Measurements from ENCODE around the gene PHAF1. TPM values are rescaled to one million over a fixed set of nuclear protein-coding genes. Genes with fewer than 3 reads are reported as not detected.

The PHAF1 gene
- total and polyA plus RNA-seq, 2 donors (not counting 1 experiment from before 2014, with no cell fraction given) = 18.3 to 21.5 TPM

DNA sequence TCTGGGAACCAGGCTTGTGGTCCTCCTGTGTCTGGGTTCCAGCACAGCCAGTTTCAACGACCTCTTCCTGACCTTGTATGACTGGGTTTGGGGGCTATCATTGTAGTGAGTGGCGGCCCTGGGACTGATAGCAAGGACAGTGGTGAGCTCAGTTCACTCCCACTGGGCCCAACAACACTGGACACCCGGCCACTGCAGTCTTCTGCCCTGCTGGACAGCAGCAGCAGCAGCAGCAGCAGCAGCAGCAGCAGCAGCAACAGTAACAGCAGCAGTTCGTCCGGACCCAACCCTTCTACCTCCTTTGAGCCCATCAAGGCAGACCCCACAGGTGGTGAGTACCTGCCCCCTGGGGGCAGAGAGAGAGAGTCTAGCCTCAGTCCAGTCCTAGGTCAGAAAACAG, 85.9 kb downstream of the PHAF1 start:
- Histone ChIP-seq H3K27ac (ENCODE audit: insufficient read depth, low read length) (no peak overlapping the region), H3K4me1 (ENCODE audit: control insufficient read depth, extremely low read depth, insufficient read depth, low read length) (peaks cover 19% of the 10 kb centered on the region), H3K36me3 (ENCODE audit: control insufficient read depth, insufficient read depth, low read length) (peaks cover 39% of the 10 kb centered on the region), H4K20me1 (ENCODE audit: control insufficient read depth, extremely low read depth, insufficient read depth, low read length) (no peaks in the 10 kb centered on the region), H2AFZ (ENCODE audit: low read length) (no peak overlapping the region), H3K4me3 (replicated peaks in 1 of 4; ENCODE audit: control extremely low read depth in 1 of 4, insufficient read depth in 1 of 4, low read depth in 3 of 4, low read length in 4 of 4) (no peak overlapping the region), H3K9ac (ENCODE audit: insufficient read depth, low read length) (no peak overlapping the region), H3K4me2 (ENCODE audit: extremely low read depth, insufficient read depth, low read length) (no peak overlapping the region), H3K79me2 (ENCODE audit: control insufficient read depth, insufficient read depth, low read length) (peaks cover 27% of the 10 kb centered on the region), H3K27me3 (ENCODE audit: control insufficient read depth, insufficient read depth, low read length) (no peaks in the 10 kb centered on the region), H3K9me3 (ENCODE audit: control insufficient read depth, insufficient read depth, low read depth, low read length) (no peaks in the 10 kb centered on the region)
- TF ChIP-seq, protein P1, sequence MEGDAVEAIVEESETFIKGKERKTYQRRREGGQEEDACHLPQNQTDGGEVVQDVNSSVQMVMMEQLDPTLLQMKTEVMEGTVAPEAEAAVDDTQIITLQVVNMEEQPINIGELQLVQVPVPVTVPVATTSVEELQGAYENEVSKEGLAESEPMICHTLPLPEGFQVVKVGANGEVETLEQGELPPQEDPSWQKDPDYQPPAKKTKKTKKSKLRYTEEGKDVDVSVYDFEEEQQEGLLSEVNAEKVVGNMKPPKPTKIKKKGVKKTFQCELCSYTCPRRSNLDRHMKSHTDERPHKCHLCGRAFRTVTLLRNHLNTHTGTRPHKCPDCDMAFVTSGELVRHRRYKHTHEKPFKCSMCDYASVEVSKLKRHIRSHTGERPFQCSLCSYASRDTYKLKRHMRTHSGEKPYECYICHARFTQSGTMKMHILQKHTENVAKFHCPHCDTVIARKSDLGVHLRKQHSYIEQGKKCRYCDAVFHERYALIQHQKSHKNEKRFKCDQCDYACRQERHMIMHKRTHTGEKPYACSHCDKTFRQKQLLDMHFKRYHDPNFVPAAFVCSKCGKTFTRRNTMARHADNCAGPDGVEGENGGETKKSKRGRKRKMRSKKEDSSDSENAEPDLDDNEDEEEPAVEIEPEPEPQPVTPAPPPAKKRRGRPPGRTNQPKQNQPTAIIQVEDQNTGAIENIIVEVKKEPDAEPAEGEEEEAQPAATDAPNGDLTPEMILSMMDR (conservative IDR thresholded peaks at IDR 0.05 in 1 of 2, IDR thresholded peaks at IDR 0.05 in 1 of 2; ENCODE audit: low read depth in 1 of 2, low read length in 2 of 2) = no peak
- TF ChIP-seq EZH2 (IDR thresholded peaks at IDR 0.05; ENCODE audit: low read length, missing control alignments) = no peak
- DNase-seq (ENCODE audit: low read depth in 2 of 2) = no peak

DNA sequence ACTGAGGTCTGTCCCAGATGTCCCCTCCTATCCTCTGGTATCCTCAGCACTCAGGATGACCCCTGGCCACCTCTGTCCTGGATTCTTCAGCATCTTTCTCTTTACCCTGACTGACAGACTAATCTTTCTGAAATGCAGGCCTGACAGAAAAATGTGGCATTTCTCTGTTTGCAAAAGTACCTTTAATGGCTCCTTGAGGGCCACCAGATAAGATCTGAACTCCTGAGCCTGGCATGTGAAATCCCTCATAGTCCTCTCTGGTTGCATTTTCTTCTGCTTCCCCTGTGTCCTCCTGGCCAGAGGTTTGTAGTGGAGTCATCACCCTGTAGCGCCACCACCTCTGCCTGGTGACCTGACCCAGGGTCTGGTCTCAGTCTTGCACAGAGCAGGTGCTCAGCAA, 87.1 kb downstream of the PHAF1 start:
- no peak overlapping the region for H3K9ac ChIP-seq (ENCODE audit: insufficient read depth, low read length)
- no peak overlapping the region for H3K4me3 ChIP-seq (replicated peaks in 1 of 4; ENCODE audit: control extremely low read depth in 1 of 4, insufficient read depth in 1 of 4, low read depth in 3 of 4, low read length in 4 of 4)
- no peak overlapping the region for H2AFZ ChIP-seq (ENCODE audit: low read length)
- H3K4me1 ChIP-seq (ENCODE audit: control insufficient read depth, extremely low read depth, insufficient read depth, low read length) = peaks cover 9% of the 10 kb centered on the region
- no peak for DNase-seq (ENCODE audit: low read depth in 2 of 2)
- no peak for TF ChIP-seq EZH2 (IDR thresholded peaks at IDR 0.05; ENCODE audit: low read length, missing control alignments)
- TF ChIP-seq, protein P1 (conservative IDR thresholded peaks at IDR 0.05 in 1 of 2, IDR thresholded peaks at IDR 0.05 in 1 of 2; ENCODE audit: low read depth in 1 of 2, low read length in 2 of 2) = no peak
- no peaks in the 10 kb centered on the region for H4K20me1 ChIP-seq (ENCODE audit: control insufficient read depth, extremely low read depth, insufficient read depth, low read length)
- peaks cover 44% of the 10 kb centered on the region for H3K36me3 ChIP-seq (ENCODE audit: control insufficient read depth, insufficient read depth, low read length)
- H3K4me2 ChIP-seq (ENCODE audit: extremely low read depth, insufficient read depth, low read length) = no peak overlapping the region
- no peak overlapping the region for H3K27ac ChIP-seq (ENCODE audit: insufficient read depth, low read length)
- no peaks in the 10 kb centered on the region for H3K9me3 ChIP-seq (ENCODE audit: control insufficient read depth, insufficient read depth, low read depth, low read length)
- H3K27me3 ChIP-seq (ENCODE audit: control insufficient read depth, insufficient read depth, low read length) = no peaks in the 10 kb centered on the region
- peaks cover 27% of the 10 kb centered on the region for H3K79me2 ChIP-seq (ENCODE audit: control insufficient read depth, insufficient read depth, low read length)

DNA sequence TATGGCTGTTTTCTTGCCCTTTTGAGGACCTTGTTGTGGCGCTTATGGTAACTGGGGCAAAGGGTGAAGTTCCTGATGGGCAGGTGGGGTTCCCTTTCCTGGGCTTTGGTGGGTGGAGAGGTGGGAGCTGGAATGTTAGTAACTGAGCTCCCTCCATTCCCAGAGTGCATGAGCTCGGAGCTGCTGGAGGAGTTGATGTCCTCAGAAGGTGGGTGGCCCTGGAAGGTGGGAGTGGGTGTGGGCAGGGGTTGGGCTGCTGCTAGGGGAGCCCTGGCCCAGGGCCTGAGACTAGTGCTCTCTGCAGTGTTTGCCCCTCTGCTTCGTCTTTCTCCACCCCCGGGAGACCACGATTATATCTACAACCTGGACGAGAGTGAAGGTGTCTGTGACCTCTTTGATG, 88.0 kb downstream of the PHAF1 start:
- Histone ChIP-seq H3K27me3 (ENCODE audit: control insufficient read depth, insufficient read depth, low read length) (no peaks in the 10 kb centered on the region), H3K4me2 (ENCODE audit: extremely low read depth, insufficient read depth, low read length) (no peak overlapping the region), H4K20me1 (ENCODE audit: control insufficient read depth, extremely low read depth, insufficient read depth, low read length) (no peaks in the 10 kb centered on the region), H3K27ac (ENCODE audit: insufficient read depth, low read length) (no peak overlapping the region), H3K9me3 (ENCODE audit: control insufficient read depth, insufficient read depth, low read depth, low read length) (no peaks in the 10 kb centered on the region), H3K36me3 (ENCODE audit: control insufficient read depth, insufficient read depth, low read length) (peaks cover 51% of the 10 kb centered on the region), H2AFZ (ENCODE audit: low read length) (no peak overlapping the region), H3K4me1 (ENCODE audit: control insufficient read depth, extremely low read depth, insufficient read depth, low read length) (peaks cover 9% of the 10 kb centered on the region), H3K4me3 (replicated peaks in 1 of 4; ENCODE audit: control extremely low read depth in 1 of 4, insufficient read depth in 1 of 4, low read depth in 3 of 4, low read length in 4 of 4) (no peak overlapping the region), H3K79me2 (ENCODE audit: control insufficient read depth, insufficient read depth, low read length) (peaks cover 21% of the 10 kb centered on the region), H3K9ac (ENCODE audit: insufficient read depth, low read length) (no peak overlapping the region)
- TF ChIP-seq EZH2 (IDR thresholded peaks at IDR 0.05; ENCODE audit: low read length, missing control alignments) = no peak
- DNase-seq (ENCODE audit: low read depth in 2 of 2) = no peak

Other genes with a start within 250 kb of the PHAF1 start
- 7.7 and 11.6 TPM in 2 replicates for gene PDP2, start 229.4 kb upstream of the PHAF1 start, total RNA-seq
- 10.6 and 10.9 TPM in 2 replicates for gene PDP2, start 229.4 kb upstream of the PHAF1 start, polyA plus RNA-seq
- not detected in 2 replicates for gene CDH16, start 191.1 kb upstream of the PHAF1 start, total RNA-seq
- gene CDH16, start 191.1 kb upstream of the PHAF1 start, polyA plus RNA-seq = not detected in 2 replicates
- 41.1 and 83.7 TPM in 2 replicates for gene RRAD, start 184.4 kb upstream of the PHAF1 start, total RNA-seq
- 7.8 and 11.6 TPM in 2 replicates for gene RRAD, start 184.4 kb upstream of the PHAF1 start, polyA plus RNA-seq
- 188 and 217 TPM in 2 replicates for gene CIAO2B, start 175.5 kb upstream of the PHAF1 start, total RNA-seq
- 115 and 138 TPM in 2 replicates for gene CIAO2B, start 175.5 kb upstream of the PHAF1 start, polyA plus RNA-seq
- 38.0 and 47.6 TPM in 2 replicates for gene CES2, start 174.4 kb upstream of the PHAF1 start, total RNA-seq
- 22.9 and 26.9 TPM in 2 replicates for gene CES2, start 174.4 kb upstream of the PHAF1 start, polyA plus RNA-seq
- 0.77 and 1.3 TPM in 2 replicates for gene CES3, start 148.7 kb upstream of the PHAF1 start, total RNA-seq
- 0.01 and 0.07 TPM in 2 replicates for gene CES3, start 148.7 kb upstream of the PHAF1 start, polyA plus RNA-seq
- 2.1 TPM in 2 replicates for gene CES4A, start 121.4 kb upstream of the PHAF1 start, total RNA-seq
- gene CES4A, start 121.4 kb upstream of the PHAF1 start, polyA plus RNA-seq = 1.3 and 2.3 TPM in 2 replicates
- 51.7 and 63.7 TPM in 2 replicates for gene CBFB, start 80.8 kb upstream of the PHAF1 start, total RNA-seq
- gene CBFB, start 80.8 kb upstream of the PHAF1 start, polyA plus RNA-seq = 64.1 and 100 TPM in 2 replicates
- 29.3 and 34.7 TPM in 2 replicates for gene B3GNT9, start 41.1 kb downstream of the PHAF1 start, total RNA-seq
- 23.2 and 29.6 TPM in 2 replicates for gene B3GNT9, start 41.1 kb downstream of the PHAF1 start, polyA plus RNA-seq
- gene TRADD, start 50.0 kb downstream of the PHAF1 start, total RNA-seq = 18.0 and 20.8 TPM in 2 replicates
- gene TRADD, start 50.0 kb downstream of the PHAF1 start, polyA plus RNA-seq = 5.8 and 7.6 TPM in 2 replicates
- gene FBXL8, start 50.0 kb downstream of the PHAF1 start, total RNA-seq = 9.8 and 10.4 TPM in 2 replicates
- 2.4 and 4.0 TPM in 2 replicates for gene FBXL8, start 50.0 kb downstream of the PHAF1 start, polyA plus RNA-seq
- 25.8 and 31.3 TPM in 2 replicates for gene HSF4, start 54.8 kb downstream of the PHAF1 start, total RNA-seq
- gene HSF4, start 54.8 kb downstream of the PHAF1 start, polyA plus RNA-seq = 1.9 and 6.4 TPM in 2 replicates
- 12.8 and 23.3 TPM in 2 replicates for gene NOL3, start 60.6 kb downstream of the PHAF1 start, total RNA-seq
- gene NOL3, start 60.6 kb downstream of the PHAF1 start, polyA plus RNA-seq = 6.2 and 8.0 TPM in 2 replicates
- 21.8 and 28.4 TPM in 2 replicates for gene MATCAP1, start 74.0 kb downstream of the PHAF1 start, total RNA-seq
- 12.7 and 16.6 TPM in 2 replicates for gene MATCAP1, start 74.0 kb downstream of the PHAF1 start, polyA plus RNA-seq
- gene EXOC3L1, start 80.2 kb downstream of the PHAF1 start, total RNA-seq = 0.26 and 0.33 TPM in 2 replicates
- gene EXOC3L1, start 80.2 kb downstream of the PHAF1 start, polyA plus RNA-seq = 0.09 TPM in 1 of 2 replicates, not detected in the other
- 42.4 and 48.3 TPM in 2 replicates for gene E2F4, start 82.2 kb downstream of the PHAF1 start, total RNA-seq
- 59.9 and 70.4 TPM in 2 replicates for gene E2F4, start 82.2 kb downstream of the PHAF1 start, polyA plus RNA-seq
- 0.26 and 0.33 TPM in 2 replicates for gene ELMO3, start 89.2 kb downstream of the PHAF1 start, total RNA-seq
- gene ELMO3, start 89.2 kb downstream of the PHAF1 start, polyA plus RNA-seq = 0.36 and 0.42 TPM in 2 replicates
- 25.7 and 26.3 TPM in 2 replicates for gene TMEM208, start 117.2 kb downstream of the PHAF1 start, total RNA-seq
- gene TMEM208, start 117.2 kb downstream of the PHAF1 start, polyA plus RNA-seq = 43.2 and 53.5 TPM in 2 replicates
- 7.1 and 13.9 TPM in 2 replicates for gene FHOD1, start 137.5 kb downstream of the PHAF1 start, total RNA-seq
- 25.8 and 32.7 TPM in 2 replicates for gene FHOD1, start 137.5 kb downstream of the PHAF1 start, polyA plus RNA-seq
- gene SLC9A5, start 139.0 kb downstream of the PHAF1 start, total RNA-seq = 1.0 and 2.3 TPM in 2 replicates
- gene SLC9A5, start 139.0 kb downstream of the PHAF1 start, polyA plus RNA-seq = 1.9 and 2.0 TPM in 2 replicates
- gene PLEKHG4, start 169.6 kb downstream of the PHAF1 start, total RNA-seq = 23.6 and 37.7 TPM in 2 replicates
- gene PLEKHG4, start 169.6 kb downstream of the PHAF1 start, polyA plus RNA-seq = 9.9 and 11.5 TPM in 2 replicates
- under 0.01 and 0.17 TPM in 2 replicates for gene KCTD19, start 216.8 kb downstream of the PHAF1 start, total RNA-seq
- 0.10 TPM in 1 of 2 replicates, not detected in the other for gene KCTD19, start 216.8 kb downstream of the PHAF1 start, polyA plus RNA-seq
- 0.51 and 0.66 TPM in 2 replicates for gene LRRC36, start 216.9 kb downstream of the PHAF1 start, total RNA-seq
- gene LRRC36, start 216.9 kb downstream of the PHAF1 start, polyA plus RNA-seq = 0.06 and 0.38 TPM in 2 replicates